ENCODE measurements around the gene ACTRT3.

GRCh38 chr3:169815590-169816150 lies 46.3 kb upstream of the ACTRT3 start:
- TF ChIP-seq, protein P1, sequence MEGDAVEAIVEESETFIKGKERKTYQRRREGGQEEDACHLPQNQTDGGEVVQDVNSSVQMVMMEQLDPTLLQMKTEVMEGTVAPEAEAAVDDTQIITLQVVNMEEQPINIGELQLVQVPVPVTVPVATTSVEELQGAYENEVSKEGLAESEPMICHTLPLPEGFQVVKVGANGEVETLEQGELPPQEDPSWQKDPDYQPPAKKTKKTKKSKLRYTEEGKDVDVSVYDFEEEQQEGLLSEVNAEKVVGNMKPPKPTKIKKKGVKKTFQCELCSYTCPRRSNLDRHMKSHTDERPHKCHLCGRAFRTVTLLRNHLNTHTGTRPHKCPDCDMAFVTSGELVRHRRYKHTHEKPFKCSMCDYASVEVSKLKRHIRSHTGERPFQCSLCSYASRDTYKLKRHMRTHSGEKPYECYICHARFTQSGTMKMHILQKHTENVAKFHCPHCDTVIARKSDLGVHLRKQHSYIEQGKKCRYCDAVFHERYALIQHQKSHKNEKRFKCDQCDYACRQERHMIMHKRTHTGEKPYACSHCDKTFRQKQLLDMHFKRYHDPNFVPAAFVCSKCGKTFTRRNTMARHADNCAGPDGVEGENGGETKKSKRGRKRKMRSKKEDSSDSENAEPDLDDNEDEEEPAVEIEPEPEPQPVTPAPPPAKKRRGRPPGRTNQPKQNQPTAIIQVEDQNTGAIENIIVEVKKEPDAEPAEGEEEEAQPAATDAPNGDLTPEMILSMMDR (IDR thresholded peaks at IDR 0.05): no peak
- TF ChIP-seq POLR2A (IDR thresholded peaks at IDR 0.05): no peak
